Pericardium fibroblast (primary cell): ENCODE results near the gene USP16. TPM values are rescaled to one million over a fixed set of nuclear protein-coding genes. Genes with fewer than 3 reads are reported as not detected.

Experiments used
- total RNA-seq: library from RNA; depleted of rRNA; stranded (reverse); fragments of >200 nt; gene quantifications from 2 replicates; pipeline ENCODE4 v1.2.3, GENCODE V29; 2015

Gene USP16
- 12.9 and 24.4 TPM in 2 replicates for total RNA-seq

DNA sequence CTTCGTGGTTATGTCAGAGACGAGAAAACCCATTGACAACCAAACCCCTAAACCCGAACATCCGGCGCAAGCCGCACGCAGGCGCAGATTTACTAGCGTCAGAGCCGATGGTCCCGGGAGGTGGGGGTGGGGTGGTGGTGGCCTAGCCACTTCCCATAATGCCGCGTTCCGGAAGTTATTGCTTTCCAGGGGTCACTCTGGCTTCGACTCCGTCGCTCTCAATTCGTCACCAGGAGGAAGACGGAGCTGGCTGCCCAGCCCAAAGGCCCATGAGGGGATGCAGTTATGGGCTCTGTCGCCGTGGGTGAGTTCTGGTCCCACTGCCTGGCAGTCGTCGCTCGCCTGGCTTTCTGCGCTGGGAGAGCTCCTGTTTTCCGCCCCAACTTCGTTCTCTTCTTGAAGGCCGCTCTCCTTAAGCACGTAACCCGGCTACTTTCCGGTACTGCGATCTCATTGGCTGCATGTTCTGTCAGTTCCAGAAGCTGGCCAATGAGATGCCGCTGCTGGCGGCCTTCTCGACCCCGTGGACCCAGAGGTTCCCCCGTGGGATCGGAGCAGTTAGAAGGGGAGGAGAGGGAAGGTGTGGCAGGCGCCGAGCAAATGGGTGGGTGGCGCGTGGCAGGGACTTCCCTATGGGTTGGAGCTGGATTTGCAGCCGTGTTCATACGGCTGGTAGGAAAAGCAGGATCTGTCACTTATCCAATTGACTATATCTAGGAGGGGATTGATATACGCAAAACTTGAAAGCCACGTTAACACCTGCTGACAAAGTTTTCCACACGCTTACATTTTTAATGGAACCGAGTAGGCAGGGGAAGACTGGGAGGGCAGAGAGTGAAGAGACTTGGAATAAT lies at the start of gene USP16:
TSS of gene USP16 (plus strand) at position 195 of the 854 bp plus-strand sequence. CDS start 3,246 bp downstream, outside the sequence.

GRCh38 chr21:28992526-28993292 lies 31.8 kb upstream of the USP16 start, which contains the start of gene LTN1:
LTN1 (minus strand) TSS chr21:28992877; CDS start chr21:28992805, 72 bp downstream.

DNA sequence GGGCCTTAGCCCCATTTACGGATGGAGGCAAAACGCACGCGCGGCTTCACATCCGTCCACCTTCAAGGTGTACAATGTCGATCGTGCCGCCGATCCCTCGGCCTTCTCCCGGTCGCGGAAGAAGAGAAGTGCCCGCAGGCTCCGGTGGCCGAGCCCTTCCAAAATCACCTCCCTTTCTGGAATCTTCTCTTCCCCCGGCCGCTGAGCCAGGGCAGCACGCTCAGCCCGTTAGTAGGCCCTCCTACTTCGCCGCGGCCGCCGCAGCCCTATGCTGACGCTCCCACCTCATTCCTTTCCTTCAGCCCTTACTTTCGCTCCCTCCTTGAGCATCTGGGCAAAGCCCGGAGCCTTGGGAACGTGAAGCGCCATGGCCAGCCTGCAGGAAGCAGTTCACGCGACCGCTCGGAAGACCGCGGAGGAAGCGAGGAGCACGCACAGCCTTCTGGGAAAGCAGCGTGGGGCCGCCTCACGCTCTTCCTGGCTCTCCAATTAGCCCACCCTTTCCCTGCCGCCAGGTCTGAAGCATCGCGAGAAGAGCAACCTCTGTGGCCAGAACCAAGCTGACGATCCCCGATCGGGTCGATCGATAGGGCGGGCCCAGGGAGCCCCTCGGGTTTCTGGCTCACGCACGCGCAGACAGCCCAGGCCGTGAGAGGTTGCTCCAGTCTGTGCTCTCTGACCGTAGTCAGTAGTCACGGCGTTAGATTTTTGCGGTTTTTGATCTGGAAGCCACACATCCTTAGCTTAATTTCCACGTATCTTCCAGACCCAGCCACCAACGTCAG lies 48.9 kb downstream of the USP16 start, which contains the start of gene CCT8:
TSS of gene CCT8 (minus strand) at position 427 of the 785 bp plus-strand sequence. CDS start at position 369, 58 bp downstream.

Other genes with a start within 250 kb of the USP16 start
- 10.0 and 13.5 TPM in 2 replicates for gene LTN1, start 31.8 kb upstream of the USP16 start, total RNA-seq
- gene RWDD2B, start 5.3 kb upstream of the USP16 start, total RNA-seq = 15.4 and 16.4 TPM in 2 replicates
- gene CCT8, start 49.0 kb downstream of the USP16 start, total RNA-seq = 132 and 154 TPM in 2 replicates
- 1.2 and 3.6 TPM in 2 replicates for gene MAP3K7CL, start 106.0 kb downstream of the USP16 start, total RNA-seq